ENCODE measurements around the gene OR13C5. TPM values are rescaled to one million over a fixed set of nuclear protein-coding genes. Genes with fewer than 3 reads are reported as not detected.
"Not testable (repeated sequence)": the region's sequence is repeated elsewhere in the genome, so short reads cannot be mapped to it uniquely, and the experiment has no call there.

Gene OR13C5
- total and polyA plus RNA-seq, 8 donors: not detected

DNA sequence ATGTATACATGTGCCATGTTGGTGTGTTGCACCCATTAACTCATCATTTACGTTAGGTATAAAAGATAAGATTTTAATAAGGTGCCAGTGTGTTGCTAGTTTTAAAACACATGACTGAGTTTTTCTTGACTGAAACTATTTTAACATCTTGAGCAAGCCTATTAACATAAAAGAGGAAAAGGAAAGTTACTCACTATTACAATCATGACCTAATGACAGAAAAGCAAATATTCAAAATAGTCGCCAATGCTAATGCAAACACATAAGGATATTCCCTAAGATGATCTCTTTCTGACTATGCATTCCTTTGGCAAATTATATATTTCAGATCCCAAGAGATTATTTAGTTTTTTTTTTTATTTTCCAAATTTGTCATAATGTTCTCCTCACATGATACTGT, 12.0 kb upstream of the OR13C5 start:
- Histone ChIP-seq H3K36me3 (no peaks in the 10 kb centered on the region), H3K4me1 (no peaks in the 10 kb centered on the region), H3K4me3 (no peak overlapping the region), H3K27ac (no peak overlapping the region), H3K27me3 (no peaks in the 10 kb centered on the region), H3K9me3 (no peaks in the 10 kb centered on the region)
- no peak for FAIRE-seq
- TF ChIP-seq, protein P1, sequence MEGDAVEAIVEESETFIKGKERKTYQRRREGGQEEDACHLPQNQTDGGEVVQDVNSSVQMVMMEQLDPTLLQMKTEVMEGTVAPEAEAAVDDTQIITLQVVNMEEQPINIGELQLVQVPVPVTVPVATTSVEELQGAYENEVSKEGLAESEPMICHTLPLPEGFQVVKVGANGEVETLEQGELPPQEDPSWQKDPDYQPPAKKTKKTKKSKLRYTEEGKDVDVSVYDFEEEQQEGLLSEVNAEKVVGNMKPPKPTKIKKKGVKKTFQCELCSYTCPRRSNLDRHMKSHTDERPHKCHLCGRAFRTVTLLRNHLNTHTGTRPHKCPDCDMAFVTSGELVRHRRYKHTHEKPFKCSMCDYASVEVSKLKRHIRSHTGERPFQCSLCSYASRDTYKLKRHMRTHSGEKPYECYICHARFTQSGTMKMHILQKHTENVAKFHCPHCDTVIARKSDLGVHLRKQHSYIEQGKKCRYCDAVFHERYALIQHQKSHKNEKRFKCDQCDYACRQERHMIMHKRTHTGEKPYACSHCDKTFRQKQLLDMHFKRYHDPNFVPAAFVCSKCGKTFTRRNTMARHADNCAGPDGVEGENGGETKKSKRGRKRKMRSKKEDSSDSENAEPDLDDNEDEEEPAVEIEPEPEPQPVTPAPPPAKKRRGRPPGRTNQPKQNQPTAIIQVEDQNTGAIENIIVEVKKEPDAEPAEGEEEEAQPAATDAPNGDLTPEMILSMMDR (IDR thresholded peaks at IDR 0.05): no peak
- 54 to 58% methylated on average over 2 of the region's 2 CpGs for whole genome bisulfite sequencing, 2 donors
- intact Hi-C loops (cut with DNase I): no loop called here
- no peak for DNase-seq
- no peak for ATAC-seq

DNA sequence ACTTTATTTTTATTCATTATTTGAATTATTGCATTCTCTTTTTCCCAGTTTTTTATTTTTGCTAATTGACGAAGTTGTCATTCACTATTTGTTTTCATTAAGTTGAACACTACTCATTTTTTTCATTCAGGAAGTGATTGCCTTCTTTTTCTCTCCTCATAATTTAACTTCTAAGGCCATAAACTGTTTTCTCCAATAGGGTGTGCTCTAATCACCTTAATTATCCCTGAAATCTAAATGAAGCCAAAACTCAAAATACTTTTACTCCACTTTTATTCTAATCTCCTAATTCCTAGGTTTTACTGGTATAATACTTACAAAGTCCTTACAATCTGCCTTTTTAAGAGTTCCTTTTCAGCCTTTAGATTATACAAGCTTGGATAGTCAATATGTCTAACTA, 9.1 kb upstream of the OR13C5 start:
- H3K36me3 ChIP-seq: no peaks in the 10 kb centered on the region
- no peaks in the 10 kb centered on the region for H3K4me1 ChIP-seq
- H3K27me3 ChIP-seq: no peaks in the 10 kb centered on the region
- no peak overlapping the region for H3K27ac ChIP-seq
- H3K9me3 ChIP-seq: no peaks in the 10 kb centered on the region
- DNase-seq (no peak), ATAC-seq (no peak), FAIRE-seq (no peak)
- WGBS, 2 donors: 16 to 32% methylated on average over 1 of the region's 1 CpG
- TF ChIP-seq, protein P1 (IDR thresholded peaks at IDR 0.05): no peak
- intact Hi-C loops (cut with DNase I): no loop called here
- no peak overlapping the region for H3K4me3 ChIP-seq

DNA sequence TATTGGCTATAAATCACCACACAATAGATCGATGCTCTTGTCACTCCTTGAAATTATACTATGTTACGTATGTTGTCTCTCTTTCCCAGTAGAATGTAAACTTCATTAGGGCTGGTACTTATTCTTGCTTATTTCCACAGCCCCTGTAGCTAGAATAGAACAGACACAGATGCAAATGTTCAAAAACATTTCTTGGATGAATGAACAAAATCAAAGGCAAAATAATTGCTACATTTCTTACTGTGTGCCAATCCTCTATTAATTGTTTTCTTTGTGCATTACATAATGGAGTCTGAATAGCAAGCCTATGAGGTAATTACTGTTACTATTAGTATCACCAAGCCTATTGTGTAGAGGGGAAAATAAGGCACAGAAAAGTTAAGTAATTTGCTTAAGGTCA, 6.9 kb upstream of the OR13C5 start:
- intact Hi-C loops (cut with DNase I): no loop called here
- Histone ChIP-seq H3K27ac (no peak overlapping the region), H3K4me1 (no peaks in the 10 kb centered on the region), H3K27me3 (no peaks in the 10 kb centered on the region), H3K36me3 (no peaks in the 10 kb centered on the region), H3K4me3 (no peak overlapping the region), H3K9me3 (no peaks in the 10 kb centered on the region)
- 66 to 89% methylated on average over 2 of the region's 2 CpGs for WGBS, 2 donors
- no peak for FAIRE-seq
- DNase-seq: no peak
- ATAC-seq: no peak
- TF ChIP-seq, protein P1 (IDR thresholded peaks at IDR 0.05): no peak

DNA sequence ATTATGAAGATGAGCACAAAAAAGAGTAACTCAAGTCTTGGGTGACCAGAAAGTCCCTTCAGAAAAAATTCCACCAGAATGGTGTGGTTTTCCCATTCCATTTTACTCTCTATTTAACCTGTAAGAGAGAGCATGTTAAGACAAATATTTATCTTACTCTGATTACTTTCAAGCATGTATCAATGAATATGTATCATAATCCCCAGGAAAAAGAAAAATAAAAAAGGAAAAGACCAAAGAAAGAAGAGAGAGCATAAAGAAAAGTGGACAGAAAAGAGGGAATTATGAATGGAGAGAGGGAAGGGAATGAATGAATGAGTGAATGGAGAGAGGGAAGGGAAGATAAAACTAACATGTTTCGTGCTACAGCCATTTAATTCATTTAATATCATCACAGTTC, 6.3 kb upstream of the OR13C5 start, which contains the start of gene OR13C2:
TSS of gene OR13C2 (minus strand) at position 101 of the 400 bp plus-strand sequence. CDS start at position 101, 0 bp downstream.
- H3K36me3 ChIP-seq; FAIRE-seq; H3K4me1 ChIP-seq; ATAC-seq; H3K27ac ChIP-seq; intact Hi-C loops (cut with DNase I); H3K27me3 ChIP-seq; H3K9me3 ChIP-seq; DNase-seq; H3K4me3 ChIP-seq: not testable (repeated sequence)
- 59 to 68% methylated on average over 1 of the region's 1 CpG for WGBS, 2 donors

DNA sequence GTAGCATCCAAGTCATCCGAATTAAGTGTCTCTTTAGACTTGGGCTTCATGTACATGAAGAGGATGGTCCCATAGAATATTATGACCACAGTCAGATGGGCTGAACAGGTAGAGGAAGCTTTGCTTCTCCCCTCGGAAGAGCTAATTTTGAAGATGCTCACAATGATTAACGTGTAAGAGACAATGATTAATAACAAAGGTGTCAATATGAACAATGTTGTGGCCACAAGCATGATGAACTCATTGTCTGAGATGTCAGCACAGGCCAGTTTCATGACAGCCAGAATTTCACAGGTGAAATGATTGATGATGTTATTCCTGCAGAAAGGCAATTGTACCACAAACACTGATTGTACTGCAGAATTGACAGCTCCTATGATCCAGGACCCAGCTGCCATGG, 5.6 kb upstream of the OR13C5 start:
- H3K27ac ChIP-seq: no peak overlapping the region
- H3K4me3 ChIP-seq: no peak overlapping the region
- no peaks in the 10 kb centered on the region for H3K36me3 ChIP-seq
- WGBS, 2 donors: 57 to 70% methylated on average over 3 of the region's 3 CpGs
- DNase-seq (no peak), FAIRE-seq (no peak), ATAC-seq (no peak)
- intact Hi-C loops (cut with DNase I): no loop called here
- no peaks in the 10 kb centered on the region for H3K9me3 ChIP-seq
- H3K4me1 ChIP-seq: no peaks in the 10 kb centered on the region
- TF ChIP-seq, protein P1 (IDR thresholded peaks at IDR 0.05): no peak
- no peaks in the 10 kb centered on the region for H3K27me3 ChIP-seq

DNA sequence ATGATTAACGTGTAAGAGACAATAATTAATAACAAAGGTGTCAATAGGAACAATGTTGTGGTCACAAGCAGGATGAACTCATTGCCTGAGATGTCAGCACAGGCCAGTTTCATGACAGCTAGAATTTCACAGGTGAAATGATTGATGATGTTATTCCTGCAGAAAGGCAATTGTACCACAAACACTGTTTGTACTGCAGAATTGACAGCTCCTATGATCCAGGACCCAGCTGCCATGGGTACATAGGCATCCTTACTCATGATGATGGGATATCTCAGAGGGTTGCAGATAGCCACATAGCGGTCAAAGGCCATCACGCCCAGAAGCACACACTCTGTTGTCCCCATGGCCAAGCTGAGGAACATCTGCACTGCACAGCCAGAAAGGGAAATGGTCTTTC, 464 bp downstream of the OR13C5 start:
- H3K9me3 ChIP-seq; H3K27me3 ChIP-seq; DNase-seq; intact Hi-C loops (cut with DNase I); H3K4me3 ChIP-seq; H3K36me3 ChIP-seq; H3K27ac ChIP-seq; FAIRE-seq; ATAC-seq; H3K4me1 ChIP-seq: not testable (repeated sequence)
- WGBS, 2 donors: 62 to 66% methylated on average over 3 of the region's 3 CpGs

Data from pancreas (tissue), 10 donors.